ENCODE measurements around the gene BTBD19. TPM values are rescaled to one million over a fixed set of nuclear protein-coding genes. Genes with fewer than 3 reads are reported as not detected.
"Not testable (repeated sequence)": the region's sequence is repeated elsewhere in the genome, so short reads cannot be mapped to it uniquely, and the experiment has no call there.

Gene BTBD19
- 5.4 and 20.8 TPM in 2 replicates for total RNA-seq
- polyA plus RNA-seq (2012), result 36.4 TPM

GRCh38 chr1:44808063-44808937 is at the start of gene BTBD19:
Gene BTBD19 (plus strand): TSS chr1:44808523. CDS start chr1:44808821, 298 bp downstream.
- DNase-seq (ENCODE audit: low read depth), result peak; percentile 88

GRCh38 chr1:44759077-44759476 is 49.2 kb upstream of the BTBD19 start:
- DNase-seq (ENCODE audit: low read depth), result peak; percentile 86

- DNase-seq (ENCODE audit: low read depth), result no peak
Observed at GRCh38 chr1:44760876-44761275, 47.4 kb upstream of the BTBD19 start.

- DNase-seq (ENCODE audit: low read depth), result not testable (repeated sequence)
Observed at GRCh38 chr1:44766421-44766820, 41.9 kb upstream of the BTBD19 start.

- DNase-seq (ENCODE audit: low read depth), result peak; percentile 97
Observed at GRCh38 chr1:44775078-44775929, 33.0 kb upstream of the BTBD19 start, which contains the start of gene RPS8. Gene RPS8 (plus strand): TSS chr1:44775540. CDS start chr1:44775597, 57 bp downstream.

- peak; percentile 26 for DNase-seq (ENCODE audit: low read depth)
Observed at GRCh38 chr1:44775930-44776729, 32.2 kb upstream of the BTBD19 start.

- no peak for DNase-seq (ENCODE audit: low read depth)
Observed at GRCh38 chr1:44776730-44777068, 31.6 kb upstream of the BTBD19 start.

GRCh38 chr1:44777547-44777946 is 30.8 kb upstream of the BTBD19 start:
- DNase-seq (ENCODE audit: low read depth), result no peak

GRCh38 chr1:44777969-44778635 is 30.2 kb upstream of the BTBD19 start:
- no peak for DNase-seq (ENCODE audit: low read depth)

- no peak for DNase-seq (ENCODE audit: low read depth)
Observed at GRCh38 chr1:44778705-44779576, 29.4 kb upstream of the BTBD19 start.

GRCh38 chr1:44780583-44781121 is 27.7 kb upstream of the BTBD19 start:
- no peak for DNase-seq (ENCODE audit: low read depth)

- no peak for DNase-seq (ENCODE audit: low read depth)
Observed at GRCh38 chr1:44783697-44784093, 24.6 kb upstream of the BTBD19 start.

- DNase-seq (ENCODE audit: low read depth), result no peak
Observed at GRCh38 chr1:44784094-44785028, 24.0 kb upstream of the BTBD19 start.

GRCh38 chr1:44785029-44785380 is 23.3 kb upstream of the BTBD19 start:
- no peak for DNase-seq (ENCODE audit: low read depth)

GRCh38 chr1:44785501-44786137 is 22.7 kb upstream of the BTBD19 start:
- no peak for DNase-seq (ENCODE audit: low read depth)

- peak; percentile 41 for DNase-seq (ENCODE audit: low read depth)
Observed at GRCh38 chr1:44786138-44786840, 22.0 kb upstream of the BTBD19 start.

- DNase-seq (ENCODE audit: low read depth), result no peak
Observed at GRCh38 chr1:44786841-44787426, 21.4 kb upstream of the BTBD19 start.
